NT2/D1 (cell line): Measurements from ENCODE around the gene KRT15.

Experiments
- DNase-seq: peaks from one replicate; pipeline ENCODE4 v3.0.0-alpha.2; 2011; ENCODE audit warnings: low read depth, low spot score
- H3K27me3 ChIP-seq: 2 replicates; pipeline ENCODE4 v1.6.0; 2011; ENCODE audit warnings: mild to moderate bottlenecking; ENCODE audit not compliant: insufficient read length, insufficient read depth
- H3K36me3 ChIP-seq: 2 replicates; pipeline ENCODE4 v1.6.1; 2011; ENCODE audit warnings: mild to moderate bottlenecking, low read length, mixed read lengths; ENCODE audit not compliant: insufficient read depth, insufficient read length
- H3K4me1 ChIP-seq: 2 replicates; pipeline ENCODE4 v1.5.1; 2011; ENCODE audit not compliant: insufficient read depth, insufficient read length
- H3K4me3 ChIP-seq: 2 replicates; pipeline ENCODE4 v1.5.1; 2011; ENCODE audit warnings: low read depth; ENCODE audit not compliant: insufficient read length
- H3K9ac ChIP-seq: 2 replicates; pipeline ENCODE4 v1.6.0; 2011; ENCODE audit warnings: low read depth; ENCODE audit not compliant: insufficient read length
- H3K9me3 ChIP-seq: 2 replicates; pipeline ENCODE4 v1.5.1; 2011; ENCODE audit warnings: mild to moderate bottlenecking, low read length; ENCODE audit not compliant: insufficient read depth
- SUZ12 ChIP-seq: IDR thresholded peaks from 2 replicates; pipeline ENCODE4 v1.6.1; 2011; ENCODE audit not compliant: insufficient read length, insufficient read depth; ENCODE audit errors: extremely low read depth
- YY1 ChIP-seq: IDR thresholded peaks from 2 replicates; pipeline ENCODE4 v1.6.1; 2011; ENCODE audit not compliant: insufficient read length, insufficient read depth
- ZNF274 ChIP-seq: IDR thresholded peaks from 2 replicates; pipeline ENCODE4 v1.6.1; 2011; ENCODE audit warnings: mild to moderate bottlenecking, low read depth, low read length

The KRT15 gene

GRCh38 chr17:41491476-41491875 lies 27.2 kb downstream of the KRT15 start:
- Histone ChIP-seq H3K4me1 (peaks cover 4% of the 10 kb centered on the region), H3K27me3 (no peaks in the 10 kb centered on the region), H3K9ac (no peak overlapping the region), H3K36me3 (no peaks in the 10 kb centered on the region), H3K4me3 (no peak overlapping the region), H3K9me3 (no peaks in the 10 kb centered on the region)
- TF ChIP-seq SUZ12, result no peak
- no peak for TF ChIP-seq YY1
- no peak for TF ChIP-seq ZNF274
- DNase-seq, result no peak

GRCh38 chr17:41490000-41490990 lies 28.4 kb downstream of the KRT15 start:
- no peak overlapping the region for H3K9ac ChIP-seq
- no peaks in the 10 kb centered on the region for H3K9me3 ChIP-seq
- H3K27me3 ChIP-seq, result no peaks in the 10 kb centered on the region
- H3K4me1 ChIP-seq, result peaks cover 2% of the 10 kb centered on the region
- no peak overlapping the region for H3K4me3 ChIP-seq
- no peaks in the 10 kb centered on the region for H3K36me3 ChIP-seq
- DNase-seq, result no peak
- TF ChIP-seq YY1 (no peak), SUZ12 (no peak), ZNF274 (no peak)

GRCh38 chr17:41489531-41489930 lies 29.2 kb downstream of the KRT15 start, which contains the start of gene KRT36:
KRT36 (minus strand) TSS chr17:41489910; CDS start chr17:41489864, 46 bp downstream.
- Histone ChIP-seq H3K36me3 (no peaks in the 10 kb centered on the region), H3K9me3 (no peaks in the 10 kb centered on the region), H3K27me3 (no peaks in the 10 kb centered on the region), H3K4me3 (no peak within 1 kb of the TSS), H3K9ac (no peak within 1 kb of the TSS), H3K4me1 (peaks cover 2% of the 10 kb centered on the region)
- no peak for DNase-seq
- no peak for TF ChIP-seq ZNF274
- no peak for TF ChIP-seq SUZ12
- no peak for TF ChIP-seq YY1

- no peak for TF ChIP-seq SUZ12
- no peak for TF ChIP-seq ZNF274
- TF ChIP-seq YY1, result no peak
- no peaks in the 10 kb centered on the region for H3K36me3 ChIP-seq
- no peak overlapping the region for H3K9ac ChIP-seq
- no peaks in the 10 kb centered on the region for H3K9me3 ChIP-seq
- no peaks in the 10 kb centered on the region for H3K4me1 ChIP-seq
- H3K4me3 ChIP-seq, result no peak overlapping the region
- DNase-seq, result no peak
- no peaks in the 10 kb centered on the region for H3K27me3 ChIP-seq
These were observed 31.7 kb downstream of the KRT15 start for GRCh38 chr17:41486809-41487530.

- H3K4me1 ChIP-seq, result no peaks in the 10 kb centered on the region
- no peak overlapping the region for H3K9ac ChIP-seq
- no peak for DNase-seq
- no peaks in the 10 kb centered on the region for H3K9me3 ChIP-seq
- no peak overlapping the region for H3K4me3 ChIP-seq
- no peaks in the 10 kb centered on the region for H3K27me3 ChIP-seq
- no peaks in the 10 kb centered on the region for H3K36me3 ChIP-seq
- TF ChIP-seq SUZ12, result no peak
- no peak for TF ChIP-seq ZNF274
- TF ChIP-seq YY1, result no peak
These were observed 32.4 kb downstream of the KRT15 start for GRCh38 chr17:41486316-41486715.

- TF ChIP-seq YY1, result no peak
- TF ChIP-seq ZNF274, result no peak
- no peak for TF ChIP-seq SUZ12
- Histone ChIP-seq H3K4me1 (no peaks in the 10 kb centered on the region), H3K27me3 (no peaks in the 10 kb centered on the region), H3K9me3 (no peaks in the 10 kb centered on the region), H3K9ac (no peak overlapping the region), H3K36me3 (no peaks in the 10 kb centered on the region), H3K4me3 (no peak overlapping the region)
- DNase-seq, result no peak
These were observed 33.5 kb downstream of the KRT15 start for GRCh38 chr17:41484920-41485904.
